ENCODE results near the gene FSD1. TPM values are rescaled to one million over a fixed set of nuclear protein-coding genes. Genes with fewer than 3 reads are reported as not detected.

FSD1 gene
- total and polyA plus RNA-seq, 2 donors: 0.49 to 1.6 TPM

- DNase-seq (ENCODE audit: extremely low spot score): no peak
- Histone ChIP-seq H3K4me1 (ENCODE audit: insufficient read depth) (no peaks in the 10 kb centered on the region), H3K4me3 (ENCODE audit: low read depth, low read length) (no peak overlapping the region), H3K27ac (ENCODE audit: low read depth) (no peak overlapping the region), H3K36me3 (ENCODE audit: insufficient read depth) (peaks cover 3% of the 10 kb centered on the region)
- WGBS: 79% methylated on average over 22 of the region's 22 CpGs
Measured at GRCh38 chr19:4362831-4363545, 58.6 kb downstream of the FSD1 start.

- 91% methylated on average over 26 of the region's 26 CpGs for WGBS
- H3K4me3 ChIP-seq (ENCODE audit: low read depth, low read length): no peak overlapping the region
- H3K36me3 ChIP-seq (ENCODE audit: insufficient read depth): peaks cover 3% of the 10 kb centered on the region
- no peaks in the 10 kb centered on the region for H3K4me1 ChIP-seq (ENCODE audit: insufficient read depth)
- no peak for DNase-seq (ENCODE audit: extremely low spot score)
- no peak overlapping the region for H3K27ac ChIP-seq (ENCODE audit: low read depth)
Measured at GRCh38 chr19:4363571-4364304, 59.3 kb downstream of the FSD1 start.

GRCh38 chr19:4365341-4365740 is 60.9 kb downstream of the FSD1 start:
- Histone ChIP-seq H3K36me3 (ENCODE audit: insufficient read depth) (peaks cover 3% of the 10 kb centered on the region), H3K4me1 (ENCODE audit: insufficient read depth) (no peaks in the 10 kb centered on the region), H3K4me3 (ENCODE audit: low read depth, low read length) (no peak overlapping the region), H3K27ac (ENCODE audit: low read depth) (no peak overlapping the region)
- DNase-seq (ENCODE audit: extremely low spot score): no peak
- WGBS: 87% methylated on average over 16 of the region's 16 CpGs

DNA sequence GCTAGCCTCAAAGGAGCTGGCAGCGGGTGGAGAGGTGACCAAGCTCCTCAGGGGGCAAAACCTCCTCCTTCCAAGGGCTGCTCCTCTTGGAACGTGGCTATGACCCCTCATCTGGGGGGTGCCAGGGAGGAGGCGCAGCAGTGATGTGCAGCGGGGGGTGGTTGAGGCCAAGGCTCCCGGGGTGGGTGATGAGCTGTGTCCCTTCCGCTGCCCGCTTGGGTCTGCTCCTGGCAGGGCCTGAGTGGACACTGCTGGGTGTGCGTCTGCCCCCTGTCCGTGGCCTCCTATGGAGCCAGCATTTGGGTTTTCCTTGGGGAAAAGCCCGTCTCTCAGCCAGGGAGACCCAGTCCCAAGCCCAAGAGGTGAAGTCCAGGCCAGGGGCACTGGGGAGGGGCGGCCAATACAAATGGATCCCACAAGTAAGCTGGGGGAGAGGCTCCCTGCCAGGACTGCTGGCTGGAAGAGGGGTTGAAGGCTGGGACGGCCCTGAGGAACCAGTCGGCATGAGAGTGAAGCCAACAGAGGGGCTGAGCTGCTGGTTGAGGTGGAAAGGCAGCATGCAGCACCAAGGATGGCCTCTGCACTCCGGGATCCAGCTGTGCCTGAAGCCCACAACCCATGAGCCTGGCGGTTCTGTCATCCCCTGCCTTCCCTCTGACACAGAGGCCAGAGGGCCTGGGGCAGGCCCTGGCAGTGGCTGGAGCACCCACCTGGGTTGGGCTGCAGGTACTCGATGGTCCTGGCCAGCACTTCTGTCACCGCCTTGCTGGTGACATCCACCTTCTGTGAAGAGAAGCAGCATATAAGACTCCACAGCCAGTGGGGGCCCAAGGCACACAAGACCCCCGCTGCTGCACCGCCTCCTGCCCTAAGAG is 61.6 kb downstream of the FSD1 start:
- H3K27ac ChIP-seq (ENCODE audit: low read depth): no peak overlapping the region
- 90% methylated on average over 19 of the region's 19 CpGs for WGBS
- no peaks in the 10 kb centered on the region for H3K4me1 ChIP-seq (ENCODE audit: insufficient read depth)
- H3K4me3 ChIP-seq (ENCODE audit: low read depth, low read length): no peak overlapping the region
- H3K36me3 ChIP-seq (ENCODE audit: insufficient read depth): peaks cover 3% of the 10 kb centered on the region
- DNase-seq (ENCODE audit: extremely low spot score): no peak

- 90% methylated on average over 16 of the region's 16 CpGs for WGBS
- DNase-seq (ENCODE audit: extremely low spot score): no peak
- Histone ChIP-seq H3K36me3 (ENCODE audit: insufficient read depth) (no peaks in the 10 kb centered on the region), H3K4me3 (ENCODE audit: low read depth, low read length) (no peak overlapping the region), H3K27ac (ENCODE audit: low read depth) (no peak overlapping the region), H3K4me1 (ENCODE audit: insufficient read depth) (no peaks in the 10 kb centered on the region)
Measured at GRCh38 chr19:4366666-4367335, 62.4 kb downstream of the FSD1 start.

DNA sequence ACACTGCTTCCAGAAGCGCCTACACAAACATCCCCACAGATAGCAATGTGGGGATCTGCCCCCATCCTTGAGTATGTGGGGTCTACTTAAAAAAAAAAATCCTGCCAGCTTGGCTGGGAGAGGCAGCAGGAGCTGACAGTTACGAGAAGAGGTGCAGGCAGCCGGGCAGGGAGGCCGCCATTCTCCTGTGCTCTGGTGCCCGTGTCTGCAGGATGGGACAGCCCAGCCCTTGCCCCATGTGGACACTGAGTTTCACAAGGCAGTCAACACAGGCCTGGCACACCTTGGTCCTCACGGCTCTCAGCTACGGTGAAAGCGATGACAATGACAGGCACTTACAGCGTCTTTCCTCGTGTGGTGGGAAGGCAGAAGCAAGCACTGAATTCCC is 62.9 kb downstream of the FSD1 start:
- Histone ChIP-seq H3K36me3 (ENCODE audit: insufficient read depth) (no peaks in the 10 kb centered on the region), H3K4me3 (ENCODE audit: low read depth, low read length) (no peak overlapping the region), H3K27ac (ENCODE audit: low read depth) (no peak overlapping the region), H3K4me1 (ENCODE audit: insufficient read depth) (no peaks in the 10 kb centered on the region)
- DNase-seq (ENCODE audit: extremely low spot score): no peak
- WGBS: 87% methylated on average over 10 of the region's 10 CpGs

GRCh38 chr19:4367781-4368127 is 63.4 kb downstream of the FSD1 start:
- H3K4me1 ChIP-seq (ENCODE audit: insufficient read depth): no peaks in the 10 kb centered on the region
- no peaks in the 10 kb centered on the region for H3K36me3 ChIP-seq (ENCODE audit: insufficient read depth)
- WGBS: 81% methylated on average over 13 of the region's 13 CpGs
- no peak overlapping the region for H3K4me3 ChIP-seq (ENCODE audit: low read depth, low read length)
- DNase-seq (ENCODE audit: extremely low spot score): no peak
- H3K27ac ChIP-seq (ENCODE audit: low read depth): no peak overlapping the region

DNA sequence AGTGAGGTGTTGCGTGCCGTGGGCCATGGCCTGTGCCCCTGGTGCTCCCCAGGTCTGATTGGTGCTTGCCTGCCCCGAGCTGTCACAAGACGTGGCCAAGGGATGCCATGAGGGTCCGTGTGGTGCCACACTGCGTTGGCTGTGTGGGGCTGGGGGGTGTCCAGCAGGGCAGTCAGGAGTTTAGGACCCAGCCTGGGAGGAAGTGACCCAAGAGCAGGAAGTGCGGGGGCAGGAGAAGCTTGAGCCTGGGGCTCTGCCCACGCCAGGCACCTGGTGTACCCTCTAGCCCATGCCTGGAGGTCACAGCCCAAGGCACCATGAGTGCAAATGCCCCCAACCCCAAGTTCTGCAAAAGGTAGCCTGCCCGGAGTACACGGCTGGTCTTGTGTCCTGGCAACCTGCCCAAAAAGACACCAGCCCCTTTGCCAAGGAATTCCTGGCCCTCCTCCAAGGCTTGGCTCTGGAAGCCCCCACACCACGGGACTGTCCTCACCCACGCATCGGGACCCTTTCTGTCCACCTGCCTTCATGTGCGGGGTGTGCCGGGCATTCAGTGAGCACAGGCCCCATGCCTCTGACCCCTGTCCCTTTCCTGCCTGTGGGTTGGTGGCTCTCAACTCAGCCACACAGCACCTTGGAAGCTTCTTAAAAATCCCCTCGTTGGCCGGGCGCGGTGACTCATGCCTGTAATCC is 63.9 kb downstream of the FSD1 start:
- H3K4me3 ChIP-seq (ENCODE audit: low read depth, low read length): no peak overlapping the region
- H3K27ac ChIP-seq (ENCODE audit: low read depth): no peak overlapping the region
- H3K4me1 ChIP-seq (ENCODE audit: insufficient read depth): no peaks in the 10 kb centered on the region
- no peaks in the 10 kb centered on the region for H3K36me3 ChIP-seq (ENCODE audit: insufficient read depth)
- no peak for DNase-seq (ENCODE audit: extremely low spot score)
- WGBS: 42% methylated on average over 19 of the region's 19 CpGs

DNA sequence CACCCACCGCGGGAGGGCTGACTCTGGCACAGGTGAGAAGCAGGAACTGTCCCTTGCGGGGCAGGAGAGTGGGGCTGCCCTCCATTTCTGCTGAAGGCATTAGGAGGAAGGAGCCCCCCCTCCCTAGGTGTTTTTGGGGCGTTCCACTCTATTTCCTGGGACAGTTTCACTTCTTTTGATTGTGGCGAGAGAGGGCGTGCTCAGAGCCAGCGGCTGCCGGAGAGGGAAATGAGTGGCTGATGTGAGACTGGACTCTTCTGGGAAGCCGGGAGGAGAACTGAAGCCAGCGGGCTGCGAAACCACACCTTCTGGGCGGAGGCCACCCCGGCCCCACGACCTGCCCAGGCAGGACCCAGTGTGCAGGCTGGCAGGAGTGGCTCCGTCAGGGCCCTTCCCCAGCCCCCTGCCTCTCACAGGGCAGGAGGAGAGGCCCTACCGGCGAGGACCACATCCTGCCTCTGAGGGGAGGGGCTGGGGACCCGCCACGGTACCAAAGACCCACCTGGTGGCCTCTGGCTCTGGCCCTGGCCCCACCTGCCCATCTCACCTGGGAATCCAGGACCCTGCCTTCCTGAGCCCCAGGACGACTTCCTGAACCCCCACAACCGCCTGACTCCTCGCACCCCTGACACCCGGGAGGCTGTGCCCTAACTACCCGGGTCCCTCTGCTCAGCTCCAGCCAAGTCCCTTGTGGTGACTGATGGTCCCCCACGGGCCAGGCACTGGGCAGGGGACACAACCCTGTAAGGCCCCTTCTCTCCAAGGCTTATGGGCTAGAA is 64.9 kb downstream of the FSD1 start:
- Histone ChIP-seq H3K36me3 (ENCODE audit: insufficient read depth) (no peaks in the 10 kb centered on the region), H3K4me3 (ENCODE audit: low read depth, low read length) (no peak overlapping the region), H3K4me1 (ENCODE audit: insufficient read depth) (peaks cover 2% of the 10 kb centered on the region), H3K27ac (ENCODE audit: low read depth) (peak overlapping the region; percentile 65)
- DNase-seq (ENCODE audit: extremely low spot score): no peak
- WGBS: 49% methylated on average over 25 of the region's 25 CpGs

DNA sequence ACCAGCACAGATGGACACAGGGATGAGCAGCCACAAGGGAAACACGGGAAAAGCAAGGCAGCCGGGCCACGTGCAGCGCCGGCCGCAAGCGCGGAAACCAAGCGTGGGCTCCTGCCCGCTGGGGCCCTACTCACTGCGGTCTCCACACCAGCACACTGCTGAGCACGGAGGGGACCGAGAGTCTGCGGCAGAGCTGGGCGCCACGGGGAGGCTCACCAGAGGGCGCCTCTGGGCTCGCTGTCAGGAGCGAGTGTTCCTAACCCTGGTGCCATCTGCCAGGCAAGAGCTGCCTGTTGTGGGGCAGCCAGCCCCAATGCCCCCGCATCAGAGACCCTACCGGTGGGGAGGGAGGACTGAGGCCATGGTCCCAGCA is 65.5 kb downstream of the FSD1 start:
- no peak for DNase-seq (ENCODE audit: extremely low spot score)
- H3K4me3 ChIP-seq (ENCODE audit: low read depth, low read length): no peak overlapping the region
- 39% methylated on average over 21 of the region's 21 CpGs for WGBS
- H3K27ac ChIP-seq (ENCODE audit: low read depth): peak overlapping the region; percentile 65
- peaks cover 5% of the 10 kb centered on the region for H3K4me1 ChIP-seq (ENCODE audit: insufficient read depth)
- H3K36me3 ChIP-seq (ENCODE audit: insufficient read depth): no peaks in the 10 kb centered on the region

GRCh38 chr19:4370418-4371041 is 66.1 kb downstream of the FSD1 start:
- 92% methylated on average over 15 of the region's 15 CpGs for WGBS
- no peak for DNase-seq (ENCODE audit: extremely low spot score)
- Histone ChIP-seq H3K4me1 (ENCODE audit: insufficient read depth) (peaks cover 5% of the 10 kb centered on the region), H3K27ac (ENCODE audit: low read depth) (no peak overlapping the region), H3K36me3 (ENCODE audit: insufficient read depth) (no peaks in the 10 kb centered on the region), H3K4me3 (ENCODE audit: low read depth, low read length) (no peak overlapping the region)
